NCI-H1092 (cell line): ENCODE results near the gene ZNF304.
A peak's percentile ranks its signal among the peaks of the same experiment; 100 is the strongest.

ENCODE experiments used
- DNase-seq: peaks from one replicate; lab custom pipeline; 2025; lab: John Stamatoyannopoulos, UW

ZNF304 gene

DNA sequence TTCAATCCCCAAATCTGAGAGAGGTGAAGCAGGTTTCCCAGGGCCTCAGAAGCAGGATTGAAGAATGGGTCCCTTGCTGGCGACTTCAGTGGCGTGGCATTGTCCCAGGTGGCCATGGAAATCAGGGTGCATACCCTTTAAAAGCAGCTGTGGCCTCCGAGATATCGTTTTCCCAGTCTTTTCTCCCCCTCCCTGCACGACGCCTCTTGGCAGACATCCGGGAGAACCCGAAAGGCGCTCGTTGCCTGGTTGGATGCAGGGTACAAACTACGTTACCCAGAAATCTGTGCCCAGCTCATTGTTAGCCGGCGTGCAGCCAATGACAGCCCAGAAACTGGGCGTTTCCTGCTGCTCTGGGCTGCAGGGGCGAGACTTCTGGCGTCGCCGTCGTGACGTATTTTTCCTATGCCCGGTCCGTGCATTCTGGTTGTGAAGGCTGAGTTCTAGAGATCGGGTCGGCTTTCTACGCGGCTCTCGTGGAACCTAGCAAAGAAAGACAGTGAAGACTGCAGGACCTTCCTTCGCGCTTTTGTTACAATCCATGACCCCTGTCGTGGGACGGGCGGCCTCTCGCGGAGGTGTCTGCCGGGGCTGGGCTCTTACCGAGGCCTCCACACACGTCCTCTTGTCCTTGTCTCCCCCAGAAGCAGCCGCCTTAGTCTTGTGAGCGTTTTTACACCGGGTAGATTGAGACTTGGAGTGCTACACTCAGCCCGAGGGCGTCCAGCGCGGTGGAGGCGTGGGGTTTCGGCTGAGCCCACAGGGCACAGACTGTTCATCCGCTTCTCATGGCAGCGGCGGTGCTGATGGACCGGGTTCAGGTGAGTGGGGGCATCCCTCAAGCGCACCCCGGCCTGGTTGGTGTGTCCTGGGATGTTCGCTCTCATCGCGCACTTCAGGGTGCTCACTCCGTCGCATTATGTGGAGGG lies at the start of gene ZNF304:
Gene ZNF304, plus strand, starts transcription at position 395 of the 929 bp plus-strand sequence. Its CDS starts 394 bp downstream, at position 789.
- DNase-seq, result peak; percentile 89

GRCh38 chr19:57302020-57302465 lies 49.0 kb upstream of the ZNF304 start:
- no peak for DNase-seq

GRCh38 chr19:57302727-57303401 lies 48.2 kb upstream of the ZNF304 start:
- no peak for DNase-seq

GRCh38 chr19:57305056-57305455 lies 46.0 kb upstream of the ZNF304 start:
- no peak for DNase-seq

GRCh38 chr19:57308514-57308913 lies 42.6 kb upstream of the ZNF304 start:
- no peak for DNase-seq

DNA sequence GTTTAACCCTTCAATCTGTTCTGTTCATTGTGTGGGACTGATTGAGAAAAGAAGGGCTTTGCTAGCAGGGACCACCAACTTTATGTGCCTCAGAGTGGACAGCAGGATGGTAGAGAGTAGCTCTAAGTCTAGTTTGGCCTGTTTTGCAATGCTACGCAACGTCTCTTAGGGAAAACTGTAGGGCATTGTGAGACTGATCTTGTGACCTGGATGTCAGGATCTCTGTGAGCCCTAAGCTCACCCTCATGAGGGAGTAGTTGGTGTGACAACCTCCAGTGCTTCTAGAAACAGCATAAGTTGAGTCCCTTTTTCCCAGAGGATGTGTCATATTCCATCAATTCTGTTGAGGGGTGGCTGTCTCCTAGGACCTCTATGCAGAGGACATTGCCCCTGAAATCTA lies 40.3 kb upstream of the ZNF304 start:
- DNase-seq, result no peak

DNA sequence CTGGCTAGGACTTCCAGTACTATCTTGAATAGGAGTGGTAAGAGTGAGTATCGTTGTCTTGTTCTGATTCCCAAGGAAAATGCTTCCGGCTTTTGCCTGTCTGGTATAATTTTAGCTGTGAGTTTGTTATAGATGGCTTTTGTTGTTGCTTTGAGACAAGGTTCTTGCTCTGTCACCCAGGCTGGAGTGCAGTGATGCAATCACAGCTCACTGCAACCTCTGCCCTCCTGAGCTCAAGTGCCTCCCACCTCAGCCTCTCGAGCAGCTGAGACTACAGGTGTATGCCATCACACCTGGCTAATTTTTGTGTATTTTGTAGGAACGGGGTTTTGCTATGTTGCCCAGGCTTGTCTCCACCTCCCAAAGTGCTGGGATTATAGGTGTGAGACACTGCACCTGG lies 36.9 kb upstream of the ZNF304 start:
- DNase-seq, result no peak

GRCh38 chr19:57317503-57317902 lies 33.6 kb upstream of the ZNF304 start:
- no peak for DNase-seq

- DNase-seq, result no peak
Measured at GRCh38 chr19:57319869-57320179, 31.2 kb upstream of the ZNF304 start.

- peak; percentile 92 for DNase-seq
Measured at GRCh38 chr19:57320180-57321084, 30.6 kb upstream of the ZNF304 start, which contains the start of gene ZNF543. TSS of gene ZNF543 (plus strand) at chr19:57320472. CDS start at chr19:57320854, 382 bp downstream.

DNA sequence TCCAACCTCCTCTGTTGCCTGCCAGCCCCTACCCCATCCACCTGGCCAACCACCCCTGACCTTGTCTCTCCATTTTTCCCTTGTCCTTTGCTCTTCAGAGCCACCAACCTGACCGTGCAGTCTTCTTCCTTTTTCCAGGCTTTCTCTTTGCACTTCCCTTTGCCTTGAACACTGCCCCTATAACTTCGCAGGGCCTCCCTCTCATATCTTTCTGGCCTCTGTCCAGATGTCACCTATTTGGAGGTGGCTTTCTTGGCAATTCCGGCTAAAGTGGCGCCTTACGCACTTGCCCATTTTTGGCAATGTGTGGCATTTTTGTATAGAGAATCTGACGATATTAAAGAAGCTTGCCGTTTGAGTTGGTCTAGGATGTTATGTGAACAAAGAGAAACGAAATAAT lies 30.0 kb upstream of the ZNF304 start:
- DNase-seq, result no peak

GRCh38 chr19:57321751-57322150 lies 29.3 kb upstream of the ZNF304 start:
- no peak for DNase-seq

DNA sequence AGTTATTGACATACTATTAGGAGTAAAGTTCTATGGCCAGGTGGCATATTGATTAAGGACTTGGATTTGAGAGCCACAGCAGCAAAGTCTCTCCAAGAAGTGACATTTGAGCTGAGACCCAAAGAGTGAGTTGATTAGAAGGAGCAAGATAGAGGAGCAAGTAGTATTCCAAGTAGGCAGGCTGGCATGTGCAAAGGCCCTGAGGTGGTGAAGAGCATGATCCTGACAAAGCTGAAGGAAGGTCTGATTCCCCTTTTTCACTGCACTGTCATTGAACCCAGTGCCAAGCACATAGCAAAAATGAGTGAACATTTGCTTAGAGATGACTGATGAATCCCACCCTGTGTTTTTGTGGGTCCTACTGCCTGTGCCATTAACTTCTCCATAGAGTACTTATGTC lies 26.1 kb upstream of the ZNF304 start:
- DNase-seq, result no peak

- DNase-seq, result no peak
Measured at GRCh38 chr19:57327993-57328392, 23.1 kb upstream of the ZNF304 start.

GRCh38 chr19:57334191-57334590 lies 16.9 kb upstream of the ZNF304 start:
- DNase-seq, result no peak

DNA sequence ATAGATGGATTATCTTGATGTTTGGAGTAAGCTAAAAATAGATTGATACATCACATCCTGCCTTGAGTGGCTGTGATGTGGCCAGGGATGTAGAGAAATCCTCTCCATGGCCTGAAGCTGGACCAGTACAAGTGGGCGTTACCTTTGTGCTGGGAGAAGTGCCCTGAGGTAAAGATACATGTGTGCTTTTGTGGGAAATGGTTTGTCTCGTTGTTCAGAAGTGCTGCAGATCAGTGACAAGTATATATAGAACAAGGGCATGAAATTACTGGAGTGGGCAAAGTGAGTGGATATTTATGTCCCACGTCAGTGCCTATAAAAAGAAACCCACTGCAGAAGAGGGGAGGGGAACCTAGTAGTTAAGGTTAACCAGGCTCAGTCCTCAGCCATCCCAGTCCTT lies 12.2 kb upstream of the ZNF304 start:
- DNase-seq, result no peak

- no peak for DNase-seq
Measured at GRCh38 chr19:57342582-57342981, 8.5 kb upstream of the ZNF304 start.

DNA sequence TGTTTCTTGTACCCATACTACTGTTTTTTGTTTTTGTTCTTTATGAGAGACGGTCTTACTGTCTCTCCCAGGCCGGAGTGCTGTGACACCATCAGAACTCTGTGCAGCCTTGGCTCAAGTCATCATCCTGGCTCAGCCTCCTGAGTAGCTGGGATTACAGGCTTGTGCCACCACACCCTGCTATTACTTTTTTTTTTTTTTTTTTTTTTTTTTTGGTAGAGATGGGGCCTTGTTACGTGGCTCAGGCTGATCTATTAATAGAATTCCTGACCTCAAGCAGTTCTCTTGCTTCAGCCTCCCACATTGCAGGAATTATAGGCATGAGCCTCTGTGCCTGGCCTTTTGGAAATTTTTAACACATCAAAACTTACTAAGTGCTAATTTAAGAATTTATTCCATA lies 2.9 kb upstream of the ZNF304 start:
- DNase-seq, result no peak

- no peak for DNase-seq
Measured at GRCh38 chr19:57351867-57352266, 796 bp downstream of the ZNF304 start.

GRCh38 chr19:57355916-57356315 lies 4.8 kb downstream of the ZNF304 start:
- no peak for DNase-seq

DNA sequence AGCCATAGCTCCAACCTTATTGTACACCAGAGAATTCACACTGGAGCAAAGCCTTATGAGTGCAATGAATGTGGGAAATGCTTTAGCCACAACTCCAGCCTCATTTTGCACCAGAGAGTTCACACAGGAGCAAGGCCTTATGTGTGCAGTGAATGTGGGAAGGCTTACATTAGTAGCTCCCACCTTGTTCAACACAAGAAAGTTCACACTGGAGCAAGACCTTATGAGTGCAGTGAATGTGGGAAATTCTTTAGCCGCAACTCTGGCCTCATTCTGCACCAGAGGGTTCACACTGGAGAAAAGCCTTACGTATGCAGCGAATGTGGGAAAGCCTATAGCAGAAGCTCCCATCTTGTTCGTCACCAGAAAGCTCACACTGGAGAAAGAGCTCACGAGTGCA lies 6.3 kb downstream of the ZNF304 start:
- no peak for DNase-seq

DNA sequence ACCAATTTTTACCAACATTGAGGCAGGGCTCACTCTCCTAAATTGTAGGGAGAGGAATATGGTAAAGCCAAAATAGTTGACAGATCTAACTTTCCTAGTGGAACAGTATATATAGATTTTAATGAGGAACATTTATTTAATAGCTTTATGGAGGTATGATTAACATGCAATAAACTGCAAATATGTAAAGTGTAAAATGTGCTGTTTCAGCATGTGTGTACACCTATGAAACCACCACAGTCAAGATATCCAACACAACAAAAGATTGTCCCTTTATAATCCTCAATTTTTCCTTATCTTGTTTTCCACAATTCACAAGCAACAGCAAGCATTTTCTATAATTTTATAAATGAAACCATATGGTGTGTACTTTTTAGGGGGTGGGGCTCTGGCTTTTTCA lies 8.2 kb downstream of the ZNF304 start:
- DNase-seq, result no peak
